Natural killer cell (primary cell): ENCODE data around the gene HNRNPAB. TPM values are rescaled to one million over a fixed set of nuclear protein-coding genes. Genes with fewer than 3 reads are reported as not detected.

Source experiments
- ATAC-seq, 3 donors: fragments of 150-1000 bp in 2 of 3; fragments of 200-7000 bp in 1 of 3; cut with Tn5 transposase; 1 replicate in 1 of 3; 2 replicates in 2 of 3; pipeline ENCODE4 v1.10.0; 2021; ENCODE audit warnings: mild to moderate bottlenecking in 2 of 3, moderate library complexity in 2 of 3
- DNase-seq, 2 donors: peaks; one replicate each; pipeline versions ENCODE4 v3.0.0 to v3.0.0-alpha.2; 2013 to 2021; ENCODE audit warnings: mixed read lengths in 1 of 2
- H3K27ac ChIP-seq: one replicate; pipeline ENCODE4 v1.5.1; 2013; ENCODE audit warnings: mild to moderate bottlenecking, low read length
- H3K27me3 ChIP-seq: one replicate; pipeline ENCODE4 v1.6.1; 2013; ENCODE audit warnings: low read length; ENCODE audit not compliant: control insufficient read depth, insufficient read depth
- H3K36me3 ChIP-seq: one replicate; pipeline ENCODE4 v1.6.1; 2013; ENCODE audit warnings: low read length; ENCODE audit not compliant: control insufficient read depth, insufficient read depth
- H3K4me1 ChIP-seq: one replicate; pipeline ENCODE4 v1.6.1; 2013; ENCODE audit warnings: low read length; ENCODE audit not compliant: control insufficient read depth, insufficient read depth
- H3K4me3 ChIP-seq: one replicate; pipeline ENCODE4 v1.5.1; 2013; ENCODE audit warnings: low read length
- H3K9me3 ChIP-seq: one replicate; pipeline ENCODE4 v1.6.1; 2013; ENCODE audit warnings: low read length; ENCODE audit not compliant: control insufficient read depth, insufficient read depth
- H3K27ac Mint-ChIP-seq, 2 donors: one replicate each; pipeline ENCODE4 v1.8.0; 2022; ENCODE audit warnings: mild to moderate bottlenecking in 2 of 2, mixed read lengths in 2 of 2, moderate library complexity in 1 of 2
- H3K27me3 Mint-ChIP-seq, 2 donors: one replicate each; pipeline ENCODE4 v1.8.0; 2022; ENCODE audit warnings: low read depth in 2 of 2, mixed read lengths in 2 of 2
- H3K36me3 Mint-ChIP-seq: one replicate; pipeline ENCODE4 v1.8.0; 2022; ENCODE audit warnings: mixed read lengths
- H3K4me1 Mint-ChIP-seq, 2 donors: one replicate each; pipeline ENCODE4 v1.8.0; 2022; ENCODE audit warnings: mixed read lengths in 2 of 2
- H3K4me3 Mint-ChIP-seq: one replicate; pipeline ENCODE4 v1.8.0; 2022; ENCODE audit warnings: mild to moderate bottlenecking, moderate library complexity, mixed read lengths
- H3K9me3 Mint-ChIP-seq, 2 donors: one replicate each; pipeline ENCODE4 v1.8.0; 2022; ENCODE audit warnings: mixed read lengths in 2 of 2
- WGBS: methylation state at CpG from one replicate; pipeline ENCODE4 v1.1.7; 2013; ENCODE audit warnings: missing lambda C conversion rate; ENCODE audit not compliant: insufficient coverage; 5-methylcytosine and 5-hydroxymethylcytosine counted together
- intact Hi-C: fragments of 100-400 bp; cut with micrococcal nuclease; formaldehyde crosslinking; loops from one replicate; pipeline ENCODE4 v1.14.2; 2022
- total RNA-seq, 4 donors: library from RNA; stranded (reverse); fragments of 120-200 nt in 1 of 4; gene quantifications; one replicate each; pipeline versions ENCODE4 v1.2.3 to v1.2.4, GENCODE V29; 2013 to 2022
- TF ChIP-seq, protein P1 (sequence below): fragments of 200-600 bp; IDR thresholded peaks from one replicate; pipeline ENCODE4 v1.8.0; 2022; ENCODE audit warnings: antibody characterized with exemption

The HNRNPAB gene
- total RNA-seq, 3 donors from 2014 or later (not counting 1 experiment from before 2014, with no cell fraction given): 77.6 to 98.4 (median 88.4) TPM

- H3K4me1 ChIP-seq: no peaks in the 10 kb centered on the region
- no peaks in the 10 kb centered on the region for H3K4me1 Mint-ChIP-seq
- no peak overlapping the region for H3K4me3 Mint-ChIP-seq
- TF ChIP-seq, protein P1, sequence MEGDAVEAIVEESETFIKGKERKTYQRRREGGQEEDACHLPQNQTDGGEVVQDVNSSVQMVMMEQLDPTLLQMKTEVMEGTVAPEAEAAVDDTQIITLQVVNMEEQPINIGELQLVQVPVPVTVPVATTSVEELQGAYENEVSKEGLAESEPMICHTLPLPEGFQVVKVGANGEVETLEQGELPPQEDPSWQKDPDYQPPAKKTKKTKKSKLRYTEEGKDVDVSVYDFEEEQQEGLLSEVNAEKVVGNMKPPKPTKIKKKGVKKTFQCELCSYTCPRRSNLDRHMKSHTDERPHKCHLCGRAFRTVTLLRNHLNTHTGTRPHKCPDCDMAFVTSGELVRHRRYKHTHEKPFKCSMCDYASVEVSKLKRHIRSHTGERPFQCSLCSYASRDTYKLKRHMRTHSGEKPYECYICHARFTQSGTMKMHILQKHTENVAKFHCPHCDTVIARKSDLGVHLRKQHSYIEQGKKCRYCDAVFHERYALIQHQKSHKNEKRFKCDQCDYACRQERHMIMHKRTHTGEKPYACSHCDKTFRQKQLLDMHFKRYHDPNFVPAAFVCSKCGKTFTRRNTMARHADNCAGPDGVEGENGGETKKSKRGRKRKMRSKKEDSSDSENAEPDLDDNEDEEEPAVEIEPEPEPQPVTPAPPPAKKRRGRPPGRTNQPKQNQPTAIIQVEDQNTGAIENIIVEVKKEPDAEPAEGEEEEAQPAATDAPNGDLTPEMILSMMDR: no peak
- no peaks in the 10 kb centered on the region for H3K27me3 ChIP-seq
- H3K9me3 ChIP-seq: no peaks in the 10 kb centered on the region
- H3K36me3 Mint-ChIP-seq: no peaks in the 10 kb centered on the region
- H3K4me3 ChIP-seq: no peak overlapping the region
- WGBS: 80% methylated on average over 5 of the region's 9 CpGs
- no peaks in the 10 kb centered on the region for H3K9me3 Mint-ChIP-seq
- peaks cover 6 to 7% of the 10 kb centered on the region in 2 donors for H3K27me3 Mint-ChIP-seq
- DNase-seq (no peak), ATAC-seq (no peak)
- no peak overlapping the region for H3K27ac ChIP-seq
- H3K27ac Mint-ChIP-seq: no peak overlapping the region
- H3K36me3 ChIP-seq: no peaks in the 10 kb centered on the region
- intact Hi-C loops: no loop called here
These were observed 24.0 kb upstream of the HNRNPAB start for GRCh38 chr5:178180141-178180863.

DNA sequence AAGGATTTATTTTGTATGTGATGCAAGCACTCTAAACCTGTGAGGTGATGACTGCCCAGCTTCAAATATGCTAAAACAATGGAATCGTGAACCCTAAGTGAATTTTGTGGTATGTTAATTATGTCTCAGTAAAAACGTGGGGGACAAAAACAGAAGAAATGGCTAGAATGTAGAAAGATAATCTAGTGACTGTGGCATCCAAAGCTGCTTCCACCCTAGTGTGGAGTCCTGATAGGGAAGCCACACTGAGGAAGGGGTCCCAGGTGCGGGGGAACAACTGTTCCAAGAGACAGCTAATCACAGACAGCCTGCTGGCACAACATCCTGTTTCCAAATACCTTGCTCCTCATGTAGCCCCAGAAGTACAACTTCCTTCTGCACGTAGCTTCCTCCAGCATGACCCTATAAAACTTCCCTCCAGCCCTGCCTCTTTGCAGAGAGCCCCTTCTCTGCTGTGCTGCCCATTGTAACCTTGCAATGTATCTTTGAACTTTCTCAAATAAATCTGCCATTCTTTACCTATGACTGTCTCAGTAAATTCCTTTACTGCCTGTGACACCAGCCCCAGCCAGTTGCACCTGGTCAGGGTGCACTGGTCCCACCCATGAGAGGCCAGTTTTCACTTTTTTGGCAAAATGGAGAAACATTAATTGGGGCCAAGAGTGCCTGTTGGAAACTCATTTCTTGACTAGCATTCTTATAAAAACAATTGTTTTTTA lies 22.0 kb upstream of the HNRNPAB start:
- H3K4me3 ChIP-seq: no peak overlapping the region
- no peak overlapping the region for H3K27ac ChIP-seq
- Mint-ChIP-seq H3K36me3 (no peaks in the 10 kb centered on the region), H3K4me3 (no peak overlapping the region), H3K27me3 (peaks cover 6 to 7% of the 10 kb centered on the region in 2 donors), H3K27ac (no peak overlapping the region), H3K9me3 (no peaks in the 10 kb centered on the region), H3K4me1 (no peaks in the 10 kb centered on the region)
- DNase-seq (no peak), ATAC-seq (no peak)
- H3K27me3 ChIP-seq: no peaks in the 10 kb centered on the region
- no peaks in the 10 kb centered on the region for H3K9me3 ChIP-seq
- TF ChIP-seq, protein P1: no peak
- intact Hi-C loops: no loop called here
- H3K4me1 ChIP-seq: no peaks in the 10 kb centered on the region
- 16% methylated on average over 4 of the region's 4 CpGs for WGBS
- no peaks in the 10 kb centered on the region for H3K36me3 ChIP-seq

DNA sequence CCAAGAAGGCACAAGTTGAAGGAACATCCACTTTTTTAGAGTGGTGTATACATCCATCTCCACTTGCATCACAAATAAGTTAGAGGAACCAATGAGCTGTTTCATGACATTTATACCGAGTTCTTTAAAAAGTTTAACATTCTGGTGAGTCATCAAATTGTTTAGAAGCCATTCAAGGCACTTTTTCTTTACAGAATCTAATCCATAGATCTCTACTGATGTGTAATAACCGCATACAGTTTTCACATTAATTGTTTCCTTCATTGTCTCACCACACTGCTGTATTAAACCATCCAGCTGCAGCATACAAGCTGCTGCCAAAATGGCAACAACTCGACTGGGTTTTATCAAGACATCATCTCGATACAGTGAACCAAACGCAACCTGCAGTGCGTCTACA lies 17.9 kb upstream of the HNRNPAB start:
- Histone ChIP-seq H3K4me3 (no peak overlapping the region), H3K4me1 (no peaks in the 10 kb centered on the region), H3K27me3 (no peaks in the 10 kb centered on the region), H3K27ac (no peak overlapping the region), H3K9me3 (no peaks in the 10 kb centered on the region), H3K36me3 (no peaks in the 10 kb centered on the region)
- no peaks in the 10 kb centered on the region for H3K9me3 Mint-ChIP-seq
- no peaks in the 10 kb centered on the region for H3K4me1 Mint-ChIP-seq
- 78% methylated on average over 6 of the region's 6 CpGs for WGBS
- intact Hi-C loops: no loop called here
- no peak for ATAC-seq
- no peak for DNase-seq
- H3K36me3 Mint-ChIP-seq: no peaks in the 10 kb centered on the region
- H3K4me3 Mint-ChIP-seq: no peak overlapping the region
- H3K27ac Mint-ChIP-seq: no peak overlapping the region
- peaks cover 0 to 7% of the 10 kb centered on the region in 2 donors for H3K27me3 Mint-ChIP-seq
- TF ChIP-seq, protein P1: no peak
